Anterior cingulate cortex (tissue), 58 donors: ENCODE data around the gene PRR23E.

ENCODE experiments used
- DNase-seq, 58 donors: peaks; one replicate each; lab custom pipeline; 2025; lab: John Stamatoyannopoulos, UW

Gene PRR23E

GRCh38 chr3:127162947-127163645 is 29.8 kb upstream of the PRR23E start:
- DNase-seq, result no peak

DNA sequence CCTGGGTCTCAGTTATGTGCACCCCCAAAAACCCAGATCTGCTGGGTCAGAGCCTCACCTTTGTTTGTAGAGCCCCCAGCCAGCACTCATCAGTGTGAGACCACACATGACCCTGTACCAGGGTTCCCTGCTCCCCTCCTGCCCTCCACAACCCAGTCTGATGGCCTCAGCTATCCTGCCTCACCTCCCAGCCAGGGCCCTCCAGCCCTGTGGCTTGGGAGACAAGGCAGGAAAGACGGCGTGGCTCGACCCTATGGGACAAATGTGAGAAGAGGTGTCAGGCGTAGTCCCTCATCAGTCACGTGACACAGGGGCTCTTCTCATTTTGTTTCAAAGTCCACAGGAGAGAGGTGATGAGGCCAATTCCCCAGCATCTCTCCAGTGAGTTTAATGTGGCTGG is 28.3 kb upstream of the PRR23E start:
- DNase-seq, result no peak

DNA sequence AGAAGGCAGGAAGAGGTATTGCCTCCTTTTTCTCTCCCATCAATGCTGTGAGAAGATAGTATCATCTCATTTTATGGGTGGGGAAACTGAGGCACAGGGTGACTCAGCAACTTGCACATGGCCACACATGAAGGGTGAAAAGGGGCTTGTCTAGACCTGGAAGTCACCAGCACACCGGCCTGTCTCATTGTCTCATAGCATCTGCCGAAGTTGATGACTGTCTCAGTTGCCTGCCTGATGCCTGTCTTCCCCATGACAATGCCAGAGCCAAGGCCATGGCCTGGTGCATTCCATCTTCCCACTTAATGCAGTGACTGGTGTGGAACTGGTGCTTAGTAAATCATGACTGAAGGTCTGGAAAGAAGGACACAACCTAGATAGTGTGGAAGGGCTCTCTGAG is 27.9 kb upstream of the PRR23E start:
- no peak for DNase-seq

DNA sequence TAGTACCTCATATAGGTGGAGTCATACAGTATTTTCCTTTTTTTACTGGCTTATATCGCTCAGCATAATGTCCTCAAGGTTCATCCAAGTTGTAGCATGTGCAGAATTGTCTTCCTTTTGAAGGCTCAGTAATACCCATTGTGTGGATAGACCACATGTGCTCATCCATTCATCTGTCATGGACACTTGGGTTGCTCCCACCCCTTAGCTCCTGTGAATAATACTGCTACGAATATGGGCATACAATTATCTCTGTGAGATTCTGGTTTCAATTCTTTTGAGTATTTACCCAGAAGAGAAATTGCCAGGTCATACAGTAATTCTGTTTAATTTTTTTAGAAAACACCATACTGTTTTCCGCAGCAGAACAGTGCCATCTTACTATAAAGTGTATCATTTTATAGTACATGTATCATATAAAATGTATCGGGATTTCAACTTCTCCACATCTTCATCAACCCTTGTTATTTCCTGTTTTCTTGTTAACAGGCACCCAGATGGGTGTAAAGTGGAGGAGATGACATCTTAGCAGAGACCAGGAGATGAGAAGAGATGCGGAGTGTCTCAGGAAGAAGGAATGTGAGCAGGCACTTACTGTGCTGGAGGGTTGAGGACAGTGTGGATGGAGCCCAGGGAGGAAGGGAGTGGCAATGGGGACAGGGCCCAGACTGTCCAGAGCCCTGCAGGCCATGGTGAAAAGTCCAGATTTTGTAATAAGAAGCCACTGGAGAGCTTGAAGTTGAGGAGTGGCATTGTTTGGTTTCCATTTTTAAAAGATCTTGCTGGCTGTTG is 27.0 kb upstream of the PRR23E start:
- no peak for DNase-seq

DNA sequence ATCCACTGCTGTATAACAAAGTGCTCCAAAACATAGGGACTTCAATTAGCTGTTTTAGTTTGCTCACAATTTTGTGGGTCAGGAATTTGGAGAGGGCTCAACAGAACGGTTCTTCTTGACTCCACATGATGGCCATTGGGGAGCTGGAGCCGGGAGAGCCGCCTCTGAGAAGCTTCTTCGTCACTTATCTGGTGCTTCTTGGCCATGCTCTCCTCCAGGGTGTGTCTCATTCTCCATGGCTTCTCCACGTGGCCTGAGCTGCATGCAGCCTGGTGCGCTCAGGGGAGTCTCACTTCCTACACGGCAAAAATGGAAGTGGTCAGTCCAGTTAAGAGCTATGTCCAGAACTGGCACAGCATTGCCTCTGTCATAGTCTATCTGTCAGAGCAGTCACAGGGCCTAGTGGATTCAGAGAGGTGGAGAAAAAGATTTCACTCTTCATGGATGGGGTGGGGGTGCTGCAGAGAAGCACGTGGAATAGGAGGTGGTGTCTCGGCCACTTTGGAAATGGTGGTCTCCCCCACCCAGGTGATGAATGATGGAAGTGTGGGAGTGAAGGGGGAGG is 26.3 kb upstream of the PRR23E start:
- DNase-seq, result no peak

- no peak for DNase-seq
These were observed 25.5 kb upstream of the PRR23E start for GRCh38 chr3:127167315-127168043.

DNA sequence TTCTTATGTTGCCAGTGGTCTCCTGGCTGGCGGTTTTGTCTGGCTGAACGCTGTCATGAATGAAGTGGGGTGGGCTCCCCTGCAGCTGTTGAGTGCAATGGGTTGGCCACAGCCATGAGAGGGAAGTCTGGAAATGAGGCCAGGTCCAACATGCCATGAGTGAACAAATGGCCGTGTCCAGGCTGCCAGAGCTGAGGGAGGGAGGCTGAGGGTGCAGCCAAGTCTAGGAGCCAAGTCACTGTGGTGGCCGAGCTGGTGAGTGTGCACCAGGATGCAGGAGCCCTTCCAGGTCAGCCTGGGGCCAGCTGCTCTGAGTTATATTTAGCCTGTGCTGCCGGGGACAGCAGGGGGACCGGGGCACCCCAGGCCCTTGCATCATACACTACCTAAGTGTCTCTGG is 24.7 kb upstream of the PRR23E start:
- peak in 1 of 58 donors; percentile 13 for DNase-seq

DNA sequence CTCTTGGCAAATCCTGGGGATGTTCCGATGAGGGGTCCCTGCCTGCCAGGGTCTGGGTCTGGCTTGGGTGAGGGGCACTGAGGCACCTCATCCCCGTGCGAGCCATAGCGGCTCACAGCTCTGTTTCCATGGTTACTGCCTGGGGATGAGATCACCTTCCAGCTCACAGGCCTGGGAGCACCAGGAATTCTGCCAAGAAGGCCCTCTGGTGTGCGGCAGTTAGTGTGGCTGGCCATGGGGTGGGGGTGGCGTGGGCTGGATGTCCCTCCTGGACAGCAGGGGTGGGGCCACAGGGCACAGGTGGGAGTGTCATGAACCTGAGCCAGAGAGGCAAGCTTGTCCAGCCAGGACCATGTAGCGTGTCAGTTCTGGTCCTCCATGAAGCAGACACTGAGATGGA is 22.1 kb upstream of the PRR23E start:
- DNase-seq, result peak in 33 of 58 donors; percentile 6 to 73 (median 32)

DNA sequence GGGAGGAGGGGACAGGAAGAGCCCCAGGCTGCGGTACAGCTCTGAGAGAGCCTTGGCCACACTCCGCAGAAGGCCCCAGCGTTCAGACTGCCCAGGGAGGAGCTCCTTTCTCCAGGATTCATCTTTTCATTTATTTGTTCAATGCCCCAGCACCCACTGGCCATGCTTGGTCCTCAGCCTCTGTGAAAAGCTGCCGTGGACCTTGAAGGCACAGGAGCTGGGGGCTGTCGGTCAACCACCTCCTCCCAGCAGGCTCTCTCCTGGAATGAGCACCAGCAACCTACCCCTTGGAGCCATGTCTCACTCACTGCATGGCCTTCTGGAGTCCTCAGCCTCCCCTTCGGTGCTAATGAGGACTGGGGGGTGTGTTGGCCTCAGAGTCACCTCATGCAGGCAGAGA is 21.6 kb upstream of the PRR23E start:
- no peak for DNase-seq

DNA sequence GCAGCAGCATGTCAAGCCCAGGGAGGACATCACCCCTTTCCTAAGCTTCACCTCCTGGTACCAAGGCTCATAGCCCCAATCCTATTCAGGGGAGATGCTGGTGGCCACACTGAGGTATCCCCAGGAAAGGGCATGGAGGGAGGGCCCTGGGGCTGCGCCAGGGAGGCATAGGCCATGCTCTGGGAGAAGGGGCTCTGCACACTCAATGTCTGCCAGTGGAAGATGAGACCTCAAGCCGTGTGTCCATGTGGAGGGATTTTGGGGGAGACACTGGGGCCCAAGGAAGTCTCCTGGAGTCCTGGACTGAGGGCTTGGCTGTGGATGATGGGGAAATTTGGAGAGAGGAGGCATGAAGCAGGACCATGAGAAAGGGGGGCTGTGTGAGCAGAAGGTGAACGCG is 21.2 kb upstream of the PRR23E start:
- DNase-seq, result no peak

- no peak for DNase-seq
These were observed 20.7 kb upstream of the PRR23E start for GRCh38 chr3:127172211-127172610.

DNA sequence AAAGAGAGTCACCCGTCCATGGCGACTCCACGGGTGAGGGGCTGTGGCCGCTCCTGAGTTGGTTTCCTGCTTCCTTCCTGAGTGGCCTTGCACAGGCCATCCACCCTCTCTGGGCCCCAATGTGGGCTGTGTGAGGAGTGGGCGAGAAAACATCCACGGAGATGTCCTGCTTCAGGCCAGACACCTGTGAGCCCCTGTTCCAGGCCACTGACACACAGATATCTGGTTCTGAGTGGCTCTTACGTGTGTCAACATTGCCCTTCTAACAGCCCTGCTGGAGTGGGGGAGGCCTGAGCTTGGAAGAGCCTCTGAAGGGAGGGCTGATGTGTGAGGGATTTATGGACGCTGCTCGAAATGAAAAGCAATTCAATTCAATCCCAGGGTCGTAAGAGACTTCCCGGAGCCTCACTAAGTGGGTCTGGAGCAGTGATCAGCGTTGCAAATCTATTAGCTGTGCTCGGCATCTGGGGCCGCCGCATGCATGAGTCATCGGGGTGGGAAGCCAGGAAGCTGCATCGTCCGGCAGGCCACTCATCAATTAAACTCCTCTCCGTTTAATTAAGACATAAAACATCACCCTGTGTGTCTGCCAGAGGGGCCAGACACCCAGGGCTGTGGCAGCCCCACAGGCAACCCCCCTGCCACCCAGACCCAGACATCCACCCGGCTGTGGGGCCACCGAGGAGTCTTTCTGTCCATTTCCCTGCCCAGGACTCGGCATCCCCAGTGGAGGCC is 20.0 kb upstream of the PRR23E start:
- DNase-seq, result no peak

DNA sequence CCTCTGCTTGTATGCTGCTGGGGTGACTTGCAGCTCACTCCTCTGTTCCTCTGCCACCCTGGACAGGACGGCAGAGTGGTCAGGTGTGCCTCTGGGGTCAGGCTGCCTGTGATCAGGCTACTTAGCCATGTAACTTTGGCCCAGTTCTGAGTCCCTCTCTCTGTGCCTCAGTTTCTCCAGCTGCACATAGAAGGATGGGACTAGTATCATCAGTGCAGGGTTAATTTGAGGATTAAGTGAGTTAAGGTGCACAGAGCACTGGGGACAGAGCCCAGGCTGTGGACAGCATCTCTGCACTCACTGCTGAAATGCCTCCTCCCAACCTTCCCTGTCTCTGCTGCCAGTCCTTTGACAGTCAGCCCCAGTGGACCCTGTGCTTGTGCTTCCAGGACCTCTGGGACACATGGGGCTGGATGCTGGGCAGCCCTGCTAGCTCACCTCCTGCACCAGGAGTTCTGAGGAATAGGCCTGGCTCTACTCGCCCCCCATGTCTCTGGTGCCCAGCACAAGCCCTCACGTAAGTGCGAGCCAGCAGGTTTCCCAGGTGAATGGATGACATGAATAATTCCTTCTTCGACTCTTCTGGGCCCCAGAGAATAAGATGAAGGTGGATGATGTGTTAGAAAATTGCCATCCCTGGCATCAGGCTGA is 19.3 kb upstream of the PRR23E start:
- DNase-seq, result no peak

- no peak for DNase-seq
These were observed 18.6 kb upstream of the PRR23E start for GRCh38 chr3:127174284-127174683.

GRCh38 chr3:127174715-127175140 is 18.2 kb upstream of the PRR23E start:
- DNase-seq, result no peak

DNA sequence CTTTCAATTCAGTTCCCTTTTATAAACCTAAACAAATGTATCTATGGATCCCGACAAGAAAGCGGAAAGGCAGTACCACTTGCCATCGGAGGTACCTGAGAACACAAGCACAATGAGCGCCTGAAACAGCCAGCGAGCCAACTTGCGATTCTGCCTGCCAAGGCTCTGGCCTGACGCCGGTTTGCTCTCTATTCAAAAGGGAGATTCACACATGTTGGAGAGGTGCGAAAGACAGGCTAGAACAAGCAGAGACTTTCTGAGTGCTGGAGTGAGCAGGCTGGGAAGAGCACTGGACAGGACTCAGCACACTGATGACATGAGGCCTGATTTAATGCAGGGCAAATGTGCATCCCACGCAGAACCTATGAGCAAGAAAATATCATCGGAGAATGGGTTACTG is 17.7 kb upstream of the PRR23E start:
- DNase-seq, result peak in 2 of 58 donors; percentile 3 to 20

DNA sequence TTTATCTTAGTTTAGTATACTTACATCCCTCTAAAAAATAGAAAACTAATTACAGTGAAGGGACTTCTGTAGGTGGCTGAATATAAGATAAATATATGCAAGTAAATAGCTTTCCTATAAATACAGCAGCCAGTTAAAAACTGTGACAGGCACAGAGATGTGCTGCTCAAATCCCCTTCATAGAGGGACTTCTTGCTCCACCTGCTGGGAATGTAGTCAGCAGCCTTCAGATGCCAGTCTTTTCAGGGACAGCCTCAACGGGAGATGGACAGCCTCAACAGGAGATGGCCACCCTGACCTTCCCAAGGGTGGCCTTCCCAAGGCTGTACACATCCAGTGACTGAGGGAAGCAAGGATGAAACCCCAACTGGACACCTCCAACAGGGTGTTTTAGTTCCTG is 15.7 kb upstream of the PRR23E start:
- DNase-seq, result no peak

DNA sequence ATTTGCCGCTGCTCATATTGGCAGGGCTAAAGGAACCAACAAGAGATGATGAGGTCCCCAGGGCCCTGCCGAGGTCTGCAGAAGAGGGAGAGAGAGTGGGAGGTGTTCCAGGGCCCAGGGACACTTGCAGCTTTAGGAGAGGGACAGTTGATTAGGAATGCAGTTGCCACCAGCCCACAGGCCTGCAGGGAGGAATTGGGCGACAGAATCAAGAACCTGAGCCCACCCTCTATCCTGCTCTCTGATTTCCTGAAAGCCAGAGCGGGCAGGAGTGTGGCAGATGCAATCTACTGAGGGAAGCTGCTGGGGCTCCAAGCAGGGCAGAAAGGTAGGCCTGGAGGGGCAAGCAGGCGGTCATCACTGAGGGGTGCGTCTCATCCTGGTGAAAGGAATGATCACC is 12.1 kb upstream of the PRR23E start:
- DNase-seq, result no peak

DNA sequence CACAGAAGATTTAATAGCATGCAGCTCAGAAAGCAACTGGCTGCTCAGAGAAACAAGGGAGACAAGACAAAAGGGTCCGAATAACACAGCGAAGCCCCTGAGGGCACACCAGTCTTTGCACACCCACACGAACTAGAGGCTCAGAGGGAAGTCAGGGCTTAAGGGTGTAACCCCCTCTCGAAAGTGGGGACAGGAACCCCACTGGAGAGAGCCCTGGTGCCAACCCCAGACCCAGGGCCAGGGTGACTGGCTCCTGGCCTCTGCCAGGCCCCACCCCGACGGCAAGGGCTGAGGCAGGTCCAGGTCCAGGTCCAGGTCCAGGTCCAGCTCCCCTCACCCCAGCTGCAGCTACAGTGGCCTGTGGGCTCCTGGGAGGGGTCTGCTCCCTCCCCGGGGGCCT is 10.5 kb upstream of the PRR23E start:
- no peak for DNase-seq
